SK-N-SH (cell line): ENCODE data around the gene TUT4. TPM values are rescaled to one million over a fixed set of nuclear protein-coding genes. Genes with fewer than 3 reads are reported as not detected.

Experiments
- CTCF ChIA-PET: fragments of 300-600, 350-600 bp; formaldehyde crosslinking; extraction: SDS; loops from one replicate; lab custom pipeline; 2021; lab: Yijun Ruan, JAX
- POLR2A ChIA-PET: fragments of 350-600 bp; sonication (Branson Sonifier 250); formaldehyde crosslinking; extraction: SDS; loops from one replicate; lab custom pipeline; 2020; ENCODE audit warnings: antibody characterized with exemption, inconsistent platforms; lab: Yijun Ruan, JAX
- DNase-seq: peaks from one replicate; pipeline ENCODE4 v3.0.0; 2012
- H2AFZ ChIP-seq: fragments of 200-600 bp; sonication (generic); 2 replicates; pipeline ENCODE4 v1.8.1; 2016; ENCODE audit warnings: antibody characterized with exemption, mild to moderate bottlenecking, low read depth
- H3F3A ChIP-seq: fragments of 200-600 bp; sonication (generic); replicated peaks from 2 replicates; pipeline ENCODE3; 2016; ENCODE audit warnings: antibody characterized with exemption, mild to moderate bottlenecking; ENCODE audit not compliant: insufficient read depth
- H3K27ac ChIP-seq, 2 experiments: fragments of 200-500 bp in 1 of 2; fragments of 200-600 bp in 1 of 2; sonication (Bioruptor generic) in 1 of 2; sonication (generic), shearing (Covaris generic) in 1 of 2; 2 replicates each; pipeline versions ENCODE4 v1.5.1 to v1.6.1; 2014 to 2016; ENCODE audit warnings: low read depth in 2 of 2, inconsistent platforms in 1 of 2, low read length in 1 of 2, mild to moderate bottlenecking in 1 of 2, mixed read lengths in 1 of 2
- H3K27me3 ChIP-seq: fragments of 200-600 bp; sonication (generic), shearing (Covaris generic); 2 replicates; pipeline ENCODE4 v1.6.1; 2016; ENCODE audit warnings: mixed run types; ENCODE audit not compliant: insufficient read depth
- H3K36me3 ChIP-seq, 2 experiments: fragments of 200-500 bp in 1 of 2; fragments of 200-600 bp in 1 of 2; sonication (Bioruptor generic) in 1 of 2; sonication (generic) in 1 of 2; replicated peaks in 1 of 2; 2 replicates each; pipeline versions ENCODE3 to v1.5.1; 2014 to 2016; ENCODE audit warnings: low read length in 1 of 2, mild to moderate bottlenecking in 1 of 2; ENCODE audit not compliant: insufficient read depth in 2 of 2, control insufficient read depth in 1 of 2
- H3K4me1 ChIP-seq, 2 experiments: fragments of 200-500 bp in 1 of 2; fragments of 200-600 bp in 1 of 2; sonication (Bioruptor generic) in 1 of 2; sonication (generic), shearing (Covaris generic) in 1 of 2; 2 replicates each; pipeline versions ENCODE4 v1.5.1 to v1.6.1; 2014 to 2016; ENCODE audit warnings: low read depth in 1 of 2, low read length in 1 of 2, mixed run types in 1 of 2; ENCODE audit not compliant: insufficient read depth in 2 of 2, control insufficient read depth in 1 of 2
- H3K4me2 ChIP-seq: fragments of 200-600 bp; sonication (generic), shearing (Covaris generic); 2 replicates; pipeline ENCODE4 v1.6.1; 2017; ENCODE audit warnings: mixed run types
- H3K4me3 ChIP-seq, 2 experiments: fragments of 200-500 bp in 1 of 2; fragments of 200-600 bp in 1 of 2; sonication (Bioruptor generic) in 1 of 2; sonication (generic), shearing (Covaris generic) in 1 of 2; 2 replicates each; pipeline versions ENCODE4 v1.5.1 to v1.8.1; 2014 to 2016; ENCODE audit warnings: low read depth in 2 of 2, inconsistent platforms in 1 of 2, low read length in 1 of 2, mild to moderate bottlenecking in 1 of 2, mixed read lengths in 1 of 2, moderate library complexity in 1 of 2
- H3K79me2 ChIP-seq: fragments of 200-600 bp; sonication (generic); 2 replicates; pipeline ENCODE4 v1.8.1; 2017; ENCODE audit warnings: mild to moderate bottlenecking; ENCODE audit not compliant: insufficient read depth
- H3K9ac ChIP-seq: fragments of 200-600 bp; sonication (generic); 2 replicates; pipeline ENCODE4 v1.6.1; 2017; ENCODE audit warnings: mixed run types
- H3K9me2 ChIP-seq: fragments of 200-600 bp; sonication (generic); 2 replicates; pipeline ENCODE4 v1.6.1; 2017; ENCODE audit warnings: mixed run types
- H3K9me3 ChIP-seq: fragments of 200-600 bp; sonication (generic); 2 replicates; pipeline ENCODE4 v1.6.1; 2017; ENCODE audit warnings: mixed run types, mild to moderate bottlenecking, moderate library complexity
- H4K20me1 ChIP-seq: fragments of 200-600 bp; sonication (generic); 2 replicates; pipeline ENCODE4 v1.6.1; 2017; ENCODE audit warnings: mild to moderate bottlenecking, mixed run types; ENCODE audit not compliant: insufficient read depth
- CHD2 ChIP-seq: fragments of 150-350 bp; IDR thresholded peaks from 2 replicates; pipeline ENCODE4 v1.6.1; 2018; ENCODE audit warnings: low read length; ENCODE audit not compliant: partially characterized antibody
- EP300 ChIP-seq, 2 experiments: IDR thresholded peaks; 2 replicates each; pipeline versions ENCODE4 v1.4.0 to v1.6.1; 2012; ENCODE audit warnings: borderline replicate concordance in 1 of 2, low read depth in 1 of 2, low read length in 1 of 2
- EZH2phosphoT487 ChIP-seq: fragments of 200-600 bp; sonication (generic); IDR thresholded peaks from 2 replicates; pipeline ENCODE4 v1.6.1; 2017; ENCODE audit warnings: low read depth, mixed run types, mild to moderate bottlenecking, antibody characterized with exemption, moderate library complexity, borderline replicate concordance
- FOSL2 ChIP-seq: IDR thresholded peaks from 2 replicates; pipeline ENCODE4 v1.4.0; 2012; ENCODE audit warnings: low read depth, mild to moderate bottlenecking, moderate library complexity, borderline replicate concordance
- FOXJ3 ChIP-seq: sonication (generic); formaldehyde crosslinking; IDR thresholded peaks from 2 replicates; pipeline ENCODE4 v1.5.1; 2020; ENCODE audit warnings: mild to moderate bottlenecking, missing genetic modification reagents
- FOXM1 ChIP-seq: IDR thresholded peaks from 2 replicates; pipeline ENCODE4 v1.4.0; 2012; ENCODE audit warnings: low read depth, mild to moderate bottlenecking
- JUND ChIP-seq: IDR thresholded peaks from 2 replicates; pipeline ENCODE4 v1.4.0; 2012
- MXI1 ChIP-seq: IDR thresholded peaks from 2 replicates; pipeline ENCODE4 v1.6.1; 2012; ENCODE audit warnings: mild to moderate bottlenecking, low read depth, low read length, improper control_type of control experiment
- POLR2AphosphoS5 ChIP-seq: IDR thresholded peaks from 2 replicates; pipeline ENCODE4 v1.6.1; 2012; ENCODE audit warnings: low read depth, low read length
- RAD21 ChIP-seq: IDR thresholded peaks from 2 replicates; pipeline ENCODE4 v1.6.1; 2012; ENCODE audit warnings: mild to moderate bottlenecking, low read length
- RCOR1 ChIP-seq: fragments of 150-350 bp; IDR thresholded peaks from 2 replicates; pipeline ENCODE4 v1.6.1; 2017; ENCODE audit warnings: antibody characterized with exemption, low read length
- RFX5 ChIP-seq: IDR thresholded peaks from 2 replicates; pipeline ENCODE4 v1.6.1; 2012; ENCODE audit warnings: mild to moderate bottlenecking, improper control_type of control experiment, low read length
- RXRA ChIP-seq: IDR thresholded peaks from 2 replicates; pipeline ENCODE4 v1.4.0; 2012; ENCODE audit warnings: low read depth, mild to moderate bottlenecking, borderline replicate concordance
- SIN3A ChIP-seq: IDR thresholded peaks from 2 replicates; pipeline ENCODE4 v1.6.1; 2012; ENCODE audit warnings: low read depth, mild to moderate bottlenecking, low read length, moderate library complexity, borderline replicate concordance
- SMC3 ChIP-seq: IDR thresholded peaks from 2 replicates; pipeline ENCODE4 v1.6.1; 2012; ENCODE audit warnings: low read depth, low read length, improper control_type of control experiment
- TEAD4 ChIP-seq: IDR thresholded peaks from 2 replicates; pipeline ENCODE4 v1.4.0; 2012; ENCODE audit warnings: mild to moderate bottlenecking, borderline replicate concordance; ENCODE audit not compliant: insufficient read depth
- WGBS: methylation state at CpG from one replicate; pipeline ENCODE4 v1.1.6; 2017; ENCODE audit warnings: low lambda C conversion rate; 5-methylcytosine and 5-hydroxymethylcytosine counted together
- polyA plus RNA-seq, 3 experiments: library from polyadenylated mRNA; depleted of rRNA; stranded (reverse); fragments of >200 nt; gene quantifications; 2 replicates each; pipeline ENCODE4 v1.2.3, GENCODE V29; 2012
- TF ChIP-seq, protein P1 (sequence below): IDR thresholded peaks from 2 replicates; pipeline ENCODE4 v1.4.0; 2012; ENCODE audit warnings: low read depth, borderline replicate concordance
- TF ChIP-seq, protein P2 (sequence below): IDR thresholded peaks from 2 replicates; pipeline ENCODE4 v1.4.0; 2012; ENCODE audit warnings: low read depth
- TF ChIP-seq, protein P3 (sequence below): IDR thresholded peaks from 2 replicates; pipeline ENCODE4 v1.6.1; 2012; ENCODE audit warnings: mild to moderate bottlenecking, low read depth, low read length, moderate library complexity
- TF ChIP-seq, protein P4 (sequence below): IDR thresholded peaks from 2 replicates; pipeline ENCODE4; 2012

The TUT4 gene
- polyA plus RNA-seq, 1 of the 3 experiments (the other 2 are of a cell fraction), result 28.3 TPM

DNA sequence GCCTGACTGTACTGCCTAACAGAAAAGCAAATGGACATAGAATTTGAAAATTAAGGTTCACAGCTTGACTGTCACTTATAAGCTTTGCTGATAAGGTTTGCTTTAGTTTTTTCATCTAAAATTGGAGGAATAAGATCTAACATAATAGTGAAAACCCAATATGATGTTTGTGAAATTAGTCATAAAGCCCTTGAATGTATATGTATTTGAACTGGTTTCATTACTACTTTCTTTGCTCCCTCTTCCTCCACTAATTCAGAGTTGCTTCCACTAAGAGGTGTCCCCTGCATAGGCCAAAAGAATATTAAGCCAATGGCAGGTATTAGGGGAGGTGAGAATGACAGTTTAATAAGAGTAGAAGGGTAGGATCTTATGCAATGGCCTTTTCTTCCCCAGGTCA, 137.9 kb downstream of the TUT4 start (continued):
- TF ChIP-seq, protein P1, sequence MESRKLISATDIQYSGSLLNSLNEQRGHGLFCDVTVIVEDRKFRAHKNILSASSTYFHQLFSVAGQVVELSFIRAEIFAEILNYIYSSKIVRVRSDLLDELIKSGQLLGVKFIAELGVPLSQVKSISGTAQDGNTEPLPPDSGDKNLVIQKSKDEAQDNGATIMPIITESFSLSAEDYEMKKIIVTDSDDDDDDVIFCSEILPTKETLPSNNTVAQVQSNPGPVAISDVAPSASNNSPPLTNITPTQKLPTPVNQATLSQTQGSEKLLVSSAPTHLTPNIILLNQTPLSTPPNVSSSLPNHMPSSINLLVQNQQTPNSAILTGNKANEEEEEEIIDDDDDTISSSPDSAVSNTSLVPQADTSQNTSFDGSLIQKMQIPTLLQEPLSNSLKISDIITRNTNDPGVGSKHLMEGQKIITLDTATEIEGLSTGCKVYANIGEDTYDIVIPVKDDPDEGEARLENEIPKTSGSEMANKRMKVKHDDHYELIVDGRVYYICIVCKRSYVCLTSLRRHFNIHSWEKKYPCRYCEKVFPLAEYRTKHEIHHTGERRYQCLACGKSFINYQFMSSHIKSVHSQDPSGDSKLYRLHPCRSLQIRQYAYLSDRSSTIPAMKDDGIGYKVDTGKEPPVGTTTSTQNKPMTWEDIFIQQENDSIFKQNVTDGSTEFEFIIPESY, result no peak
- TF ChIP-seq JUND, result no peak
- TF ChIP-seq POLR2AphosphoS5, result no peak

DNA sequence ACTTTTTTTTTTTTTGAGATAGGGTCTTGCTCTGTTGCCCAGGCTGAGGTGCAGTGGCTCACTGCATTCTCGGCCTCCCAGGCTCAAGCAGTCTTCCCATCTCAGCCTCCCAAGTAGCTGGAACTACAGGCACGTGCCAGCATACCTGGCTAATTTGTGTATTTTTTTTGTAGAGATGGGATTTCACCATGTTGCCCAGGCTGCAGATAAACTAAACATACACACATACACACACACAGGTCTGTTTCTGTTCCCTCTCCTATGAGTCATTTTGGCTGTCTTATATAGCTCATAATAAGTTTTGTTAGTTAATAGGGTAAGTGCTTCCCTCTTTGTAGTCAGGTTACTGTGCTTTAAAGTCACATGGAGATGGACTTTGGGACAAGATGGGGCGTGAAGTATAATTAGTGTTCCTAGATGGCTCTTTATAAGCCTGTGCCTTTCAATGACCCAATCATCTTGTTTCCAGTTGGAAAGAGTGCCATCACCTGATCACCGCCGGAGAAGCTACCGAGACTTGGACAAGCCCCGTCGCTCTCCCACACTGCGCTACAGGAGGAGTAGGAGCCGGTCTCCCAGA, 139.4 kb downstream of the TUT4 start:
- no peak for DNase-seq
- WGBS, result 96% methylated on average over 10 of the region's 10 CpGs
- no peaks in the 10 kb centered on the region for H4K20me1 ChIP-seq
- no peak overlapping the region for H3K4me2 ChIP-seq
- POLR2A ChIA-PET, result no interaction called here
- TF ChIP-seq RAD21 (no peak), SIN3A (no peak), FOXM1 (no peak), FOXJ3 (CRISPR knock-in tag) (no peak), CHD2 (no peak), RCOR1 (no peak), RXRA (no peak), TEAD4 (no peak), EZH2phosphoT487 (no peak), SMC3 (no peak), FOSL2 (no peak), RFX5 (no peak), EP300 (IDR thresholded peaks at IDR 0.05; ENCODE audit: borderline replicate concordance in 1 of 2, low read depth in 1 of 2, low read length in 1 of 2) (no peak), MXI1 (no peak)
- TF ChIP-seq, protein P2, sequence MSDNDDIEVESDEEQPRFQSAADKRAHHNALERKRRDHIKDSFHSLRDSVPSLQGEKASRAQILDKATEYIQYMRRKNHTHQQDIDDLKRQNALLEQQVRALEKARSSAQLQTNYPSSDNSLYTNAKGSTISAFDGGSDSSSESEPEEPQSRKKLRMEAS, result no peak
- TF ChIP-seq, protein P3, sequence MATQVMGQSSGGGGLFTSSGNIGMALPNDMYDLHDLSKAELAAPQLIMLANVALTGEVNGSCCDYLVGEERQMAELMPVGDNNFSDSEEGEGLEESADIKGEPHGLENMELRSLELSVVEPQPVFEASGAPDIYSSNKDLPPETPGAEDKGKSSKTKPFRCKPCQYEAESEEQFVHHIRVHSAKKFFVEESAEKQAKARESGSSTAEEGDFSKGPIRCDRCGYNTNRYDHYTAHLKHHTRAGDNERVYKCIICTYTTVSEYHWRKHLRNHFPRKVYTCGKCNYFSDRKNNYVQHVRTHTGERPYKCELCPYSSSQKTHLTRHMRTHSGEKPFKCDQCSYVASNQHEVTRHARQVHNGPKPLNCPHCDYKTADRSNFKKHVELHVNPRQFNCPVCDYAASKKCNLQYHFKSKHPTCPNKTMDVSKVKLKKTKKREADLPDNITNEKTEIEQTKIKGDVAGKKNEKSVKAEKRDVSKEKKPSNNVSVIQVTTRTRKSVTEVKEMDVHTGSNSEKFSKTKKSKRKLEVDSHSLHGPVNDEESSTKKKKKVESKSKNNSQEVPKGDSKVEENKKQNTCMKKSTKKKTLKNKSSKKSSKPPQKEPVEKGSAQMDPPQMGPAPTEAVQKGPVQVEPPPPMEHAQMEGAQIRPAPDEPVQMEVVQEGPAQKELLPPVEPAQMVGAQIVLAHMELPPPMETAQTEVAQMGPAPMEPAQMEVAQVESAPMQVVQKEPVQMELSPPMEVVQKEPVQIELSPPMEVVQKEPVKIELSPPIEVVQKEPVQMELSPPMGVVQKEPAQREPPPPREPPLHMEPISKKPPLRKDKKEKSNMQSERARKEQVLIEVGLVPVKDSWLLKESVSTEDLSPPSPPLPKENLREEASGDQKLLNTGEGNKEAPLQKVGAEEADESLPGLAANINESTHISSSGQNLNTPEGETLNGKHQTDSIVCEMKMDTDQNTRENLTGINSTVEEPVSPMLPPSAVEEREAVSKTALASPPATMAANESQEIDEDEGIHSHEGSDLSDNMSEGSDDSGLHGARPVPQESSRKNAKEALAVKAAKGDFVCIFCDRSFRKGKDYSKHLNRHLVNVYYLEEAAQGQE, result no peak
- TF ChIP-seq, protein P4, sequence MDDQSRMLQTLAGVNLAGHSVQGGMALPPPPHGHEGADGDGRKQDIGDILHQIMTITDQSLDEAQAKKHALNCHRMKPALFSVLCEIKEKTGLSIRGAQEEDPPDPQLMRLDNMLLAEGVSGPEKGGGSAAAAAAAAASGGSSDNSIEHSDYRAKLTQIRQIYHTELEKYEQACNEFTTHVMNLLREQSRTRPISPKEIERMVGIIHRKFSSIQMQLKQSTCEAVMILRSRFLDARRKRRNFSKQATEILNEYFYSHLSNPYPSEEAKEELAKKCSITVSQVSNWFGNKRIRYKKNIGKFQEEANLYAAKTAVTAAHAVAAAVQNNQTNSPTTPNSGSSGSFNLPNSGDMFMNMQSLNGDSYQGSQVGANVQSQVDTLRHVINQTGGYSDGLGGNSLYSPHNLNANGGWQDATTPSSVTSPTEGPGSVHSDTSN, result no peak
- TF ChIP-seq, protein P1, result no peak
- H2AFZ ChIP-seq, result no peak overlapping the region
- H3K9me2 ChIP-seq, result no peaks in the 10 kb centered on the region
- no peaks in the 10 kb centered on the region for H3K4me1 ChIP-seq
- H3K4me3 ChIP-seq, result no peak overlapping the region
- H3K9me3 ChIP-seq, result no peaks in the 10 kb centered on the region
- H3K27me3 ChIP-seq, result no peaks in the 10 kb centered on the region
- H3K9ac ChIP-seq, result no peak overlapping the region
- H3F3A ChIP-seq, result peaks cover 4% of the 10 kb centered on the region
- no peaks in the 10 kb centered on the region for H3K79me2 ChIP-seq
- H3K27ac ChIP-seq, result no peak overlapping the region
- CTCF ChIA-PET, result no interaction called here
- peaks cover 81 to 92% of the 10 kb centered on the region in 2 experiments for H3K36me3 ChIP-seq
